ENCODE measurements around the gene RBM4. TPM values are rescaled to one million over a fixed set of nuclear protein-coding genes. Genes with fewer than 3 reads are reported as not detected.
A peak's percentile ranks its signal among the peaks of the same experiment; 100 is the strongest.

The RBM4 gene
- total and polyA plus RNA-seq, 2 donors (not counting 1 experiment from before 2014, with no cell fraction given): 125 to 199 TPM

- Mint-ChIP-seq H3K9me3 (ENCODE audit: insufficient read depth) (no peaks in the 10 kb centered on the region), H3K4me3 (peak overlapping the region; percentile 68), H3K27me3 (no peaks in the 10 kb centered on the region), H3K27ac (peak overlapping the region; percentile 91), H3K4me1 (peaks cover 50% of the 10 kb centered on the region)
- Histone ChIP-seq H3K27ac (ENCODE audit: low read length in 2 of 2) (peak overlapping the region; percentile 60), H3K4me2 (replicated peaks; ENCODE audit: low read depth, low read length, poor library complexity, severe bottlenecking) (peak overlapping the region; percentile 36), H3K4me3 (ENCODE audit: control extremely low read depth in 1 of 5, extremely low read depth in 1 of 5, insufficient read depth in 1 of 5, low read depth in 2 of 5, low read length in 4 of 5) (peak overlapping the region in 1 of 5 experiments; percentile 14), H2AFZ (ENCODE audit: insufficient read depth, low read depth, low read length, poor library complexity, severe bottlenecking) (peak overlapping the region; percentile 4), H3K36me3 (replicated peaks in 1 of 2; ENCODE audit: control extremely low read depth in 1 of 2, control insufficient read depth in 1 of 2, extremely low read depth in 1 of 2, insufficient read depth in 2 of 2, low read length in 1 of 2) (peaks cover 0 to 13% of the 10 kb centered on the region in 2 experiments), H3K79me2 (ENCODE audit: control insufficient read depth, insufficient read depth, low read length) (peaks cover 39% of the 10 kb centered on the region), H3K27me3 (replicated peaks in 1 of 4; ENCODE audit: control extremely low read depth in 1 of 4, control insufficient read depth in 3 of 4, insufficient read depth in 4 of 4, low read length in 3 of 4) (no peaks in the 10 kb centered on the region), H4K20me1 (ENCODE audit: control insufficient read depth, insufficient read depth, low read length, poor library complexity, severe bottlenecking) (no peaks in the 10 kb centered on the region), H3K9ac (ENCODE audit: low read length) (no peak overlapping the region), H3K4me1 (ENCODE audit: control insufficient read depth in 2 of 2, insufficient read depth in 2 of 2, low read length in 2 of 2) (peaks cover 46 to 60% of the 10 kb centered on the region in 2 donors), H3K9me3 (ENCODE audit: control extremely low read depth in 1 of 3, control insufficient read depth in 2 of 3, insufficient read depth in 1 of 3, low read length in 2 of 3) (peaks cover 0 to 7% (median 0%) of the 10 kb centered on the region in 3 donors)
- intact Hi-C loops (cut with micrococcal nuclease): no loop called here
- no peak for ATAC-seq (ENCODE audit: low read depth)
- TF ChIP-seq CTCF (IDR thresholded peaks at IDR 0.05): no peak
- TF ChIP-seq EZH2 (IDR thresholded peaks at IDR 0.05; ENCODE audit: borderline replicate concordance, insufficient read depth, low read depth, low read length, poor library complexity, severe bottlenecking): no peak
- WGBS (ENCODE audit: insufficient coverage): 96% methylated on average over 2 of the region's 4 CpGs
- no peak for DNase-seq
- POLR2A ChIA-PET: interaction anchor here (0.6 to 1.1 kb wide), 5 partner anchors 7 to 192 kb away, joined by 3 to 6 read pairs (median 4); no protein-coding TSS in a partner anchor
- CTCF ChIA-PET: interaction anchor here (2.0 to 2.6 kb wide), 3 partner anchors 18 to 30 kb away, joined by 6 to 15 read pairs (median 9); partner anchors contain the start of genes CCDC87, CCS and RBM4
Measured at GRCh38 chr11:66609721-66610617, 28.5 kb upstream of the RBM4 start.
